Hematopoietic multipotent progenitor cell treated with erythropoietin and hydrocortisone succinate and interleukin-3 and kit ligand, for 15 days (in vitro differentiated cells): ENCODE results near the gene LCK.

Source experiments
- DNase-seq: peaks from one replicate; pipeline ENCODE4 v3.0.0-alpha.2; 2015; ENCODE audit warnings: low spot score

Gene LCK

GRCh38 chr1:32327204-32327603 is 76.1 kb downstream of the LCK start:
- no peak for DNase-seq

DNA sequence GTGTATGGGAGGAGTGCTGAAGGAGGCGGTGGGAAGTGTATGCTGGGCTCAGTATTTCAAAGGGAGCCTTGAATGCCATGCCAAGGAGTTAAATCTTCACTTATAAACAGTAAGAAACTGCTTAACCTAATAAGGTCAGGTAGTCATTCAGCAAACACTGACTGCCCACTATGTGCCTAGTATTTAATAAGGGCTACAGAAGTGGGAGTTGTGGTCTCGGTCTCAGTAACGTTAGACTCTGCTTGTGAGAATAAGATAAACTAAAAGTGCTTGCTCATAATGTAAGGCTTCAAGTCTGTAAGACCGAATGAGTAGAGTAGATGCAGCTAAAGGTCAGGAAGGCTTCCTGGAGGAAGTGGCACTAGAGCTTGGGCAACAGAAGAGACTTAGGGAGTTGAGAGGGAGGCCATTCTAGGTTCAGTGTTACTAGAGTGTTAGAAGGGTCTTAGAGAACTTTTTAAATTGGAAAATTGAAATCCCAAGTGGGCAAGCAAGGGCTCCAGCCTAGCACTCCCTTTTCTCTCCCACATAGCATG is 78.9 kb downstream of the LCK start:
- DNase-seq, result no peak

DNA sequence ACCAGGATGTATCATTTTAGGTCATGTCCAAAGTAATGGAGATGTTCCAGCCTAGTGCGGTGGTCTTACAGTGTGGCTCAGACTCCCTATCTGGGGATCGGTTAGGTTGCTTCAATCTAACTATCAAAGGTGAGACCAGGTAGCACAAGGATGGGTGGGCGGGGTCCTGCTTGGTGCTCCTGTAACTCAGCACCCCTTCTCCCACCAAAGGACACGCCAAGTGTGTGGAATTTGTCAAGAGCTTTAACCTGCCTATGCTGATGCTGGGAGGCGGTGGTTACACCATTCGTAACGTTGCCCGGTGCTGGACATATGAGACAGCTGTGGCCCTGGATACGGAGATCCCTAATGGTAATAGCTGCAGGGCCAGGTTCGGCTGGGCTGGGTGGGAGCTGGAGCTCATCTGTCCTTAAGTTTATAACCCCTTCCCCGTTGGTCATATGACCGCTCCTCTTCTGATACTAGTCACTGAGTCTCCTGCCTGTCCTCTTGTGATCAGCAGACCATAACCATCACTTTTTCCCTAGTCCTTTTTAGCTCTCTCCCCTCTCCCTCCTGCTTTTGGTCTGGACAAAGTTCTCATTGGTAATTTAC is 79.6 kb downstream of the LCK start:
- no peak for DNase-seq

GRCh38 chr1:32331549-32331948 is 80.5 kb downstream of the LCK start:
- DNase-seq, result no peak

DNA sequence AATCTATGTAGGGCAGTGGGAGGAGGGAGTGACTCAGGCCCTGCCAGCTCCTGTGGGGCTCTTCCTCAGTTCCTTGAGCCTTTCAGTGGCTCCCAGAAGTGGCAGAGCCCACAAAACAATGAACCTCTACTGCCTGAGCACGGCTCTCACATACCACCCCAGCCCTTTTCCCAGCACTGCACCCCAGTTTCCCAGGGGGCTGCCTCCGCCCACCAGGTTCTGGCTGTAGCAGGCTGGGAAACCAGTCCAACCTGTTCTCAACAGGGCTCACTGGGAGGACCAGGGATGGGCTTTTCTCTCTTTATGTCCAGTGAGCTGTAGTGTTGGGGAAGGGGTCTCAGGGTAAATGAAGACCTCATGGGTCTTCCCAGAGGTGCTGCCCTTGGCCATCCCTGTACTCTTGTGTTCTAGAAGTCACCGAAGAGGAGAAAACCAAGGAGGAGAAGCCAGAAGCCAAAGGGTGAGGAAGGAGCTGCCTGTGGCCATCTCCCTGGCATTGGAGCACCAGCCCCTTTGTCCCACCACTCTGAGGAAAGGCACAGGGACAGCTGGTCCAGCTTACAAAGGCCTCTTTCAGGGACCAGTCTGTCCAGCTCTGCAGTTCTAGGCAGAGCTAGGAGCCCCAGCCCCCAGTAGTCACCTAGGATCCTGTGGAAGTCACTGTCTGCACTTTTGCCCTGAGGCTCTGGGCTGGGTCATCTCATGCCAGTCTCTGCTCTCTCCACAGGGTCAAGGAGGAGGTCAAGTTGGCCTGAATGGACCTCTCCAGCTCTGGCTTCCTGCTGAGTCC is 81.4 kb downstream of the LCK start:
- DNase-seq, result no peak

DNA sequence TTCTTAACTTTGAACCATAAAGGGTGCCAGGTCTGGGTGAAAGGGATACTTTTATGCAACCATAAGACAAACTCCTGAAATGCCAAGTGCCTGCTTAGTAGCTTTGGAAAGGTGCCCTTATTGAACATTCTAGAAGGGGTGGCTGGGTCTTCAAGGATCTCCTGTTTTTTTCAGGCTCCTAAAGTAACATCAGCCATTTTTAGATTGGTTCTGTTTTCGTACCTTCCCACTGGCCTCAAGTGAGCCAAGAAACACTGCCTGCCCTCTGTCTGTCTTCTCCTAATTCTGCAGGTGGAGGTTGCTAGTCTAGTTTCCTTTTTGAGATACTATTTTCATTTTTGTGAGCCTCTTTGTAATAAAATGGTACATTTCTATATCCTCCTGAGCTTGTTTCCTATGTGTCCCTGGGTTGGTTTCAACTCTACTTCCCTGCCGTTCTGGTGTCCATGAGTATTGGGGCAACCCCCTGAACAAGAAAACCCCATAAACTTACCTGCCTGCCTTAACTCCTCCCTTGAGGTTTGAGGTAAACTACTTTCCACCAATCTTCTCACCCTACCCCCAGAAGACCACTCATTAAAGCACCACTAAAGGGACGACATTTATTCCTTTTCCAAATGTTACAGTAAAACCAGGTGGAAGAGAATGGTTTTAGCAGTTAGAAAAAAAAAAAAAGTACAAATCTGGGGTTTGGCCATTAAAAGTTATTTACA is 82.3 kb downstream of the LCK start:
- no peak for DNase-seq

DNA sequence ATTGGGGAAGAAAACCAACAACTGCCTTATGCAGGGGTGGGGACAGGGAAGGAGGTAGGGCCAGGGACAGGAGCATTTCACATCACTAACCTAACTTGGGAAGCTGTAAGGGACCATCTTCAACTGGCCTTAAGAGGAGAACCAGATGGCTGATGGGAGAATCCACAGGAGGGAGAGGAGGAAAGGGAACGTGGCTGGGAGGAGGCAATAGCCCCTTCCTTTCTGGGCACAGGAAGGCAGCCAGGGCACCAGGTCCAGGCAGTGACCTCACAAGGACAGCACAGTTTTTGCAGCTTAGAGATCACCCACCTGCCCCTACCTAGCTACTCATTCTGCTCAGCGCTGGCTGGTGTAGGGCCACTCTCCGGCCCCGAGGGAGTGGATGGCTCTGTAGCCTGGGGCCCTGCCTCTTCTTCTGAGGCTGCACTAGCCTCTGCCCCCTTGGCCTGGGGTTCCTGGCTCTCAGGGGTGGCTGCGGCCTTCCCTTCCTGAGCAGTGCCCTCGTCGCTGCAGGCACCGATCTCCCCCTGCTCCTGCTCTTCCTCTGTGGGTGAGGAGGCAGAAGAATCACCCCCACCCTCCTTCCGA is 83.3 kb downstream of the LCK start:
- DNase-seq, result no peak

DNA sequence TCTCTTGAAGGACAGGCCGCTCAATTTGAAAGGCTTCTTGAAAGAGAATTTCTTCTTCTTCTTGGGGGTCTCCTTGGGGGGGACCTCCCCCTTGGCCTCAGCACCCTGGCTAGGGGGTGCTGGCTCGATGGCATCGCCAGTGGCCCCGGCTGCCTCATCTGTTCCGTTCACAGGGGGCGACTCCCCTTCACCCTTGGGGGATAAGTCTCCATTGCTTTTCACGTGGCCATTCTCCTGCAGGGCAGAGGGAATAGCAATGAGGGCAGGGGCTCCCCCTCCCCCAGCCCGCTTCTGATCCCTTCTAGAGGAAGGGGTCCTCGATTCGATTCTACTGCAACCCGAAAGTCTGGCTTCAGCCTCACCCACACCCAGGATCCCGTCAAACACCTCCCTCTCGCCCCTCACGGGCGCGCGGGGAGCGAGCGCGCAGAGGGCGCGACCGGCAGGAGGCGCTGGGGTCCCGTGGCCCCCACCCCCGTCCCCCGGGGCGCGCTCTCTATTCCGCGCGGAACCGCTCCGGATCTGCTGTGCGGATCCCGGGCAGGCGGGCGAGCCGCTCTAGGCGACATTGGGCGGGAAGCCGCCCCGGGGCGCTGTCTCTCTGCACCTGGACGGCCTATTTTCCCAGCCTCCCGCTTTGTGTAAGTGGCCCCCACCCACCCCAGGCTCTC is 83.9 kb downstream of the LCK start:
- no peak for DNase-seq

DNA sequence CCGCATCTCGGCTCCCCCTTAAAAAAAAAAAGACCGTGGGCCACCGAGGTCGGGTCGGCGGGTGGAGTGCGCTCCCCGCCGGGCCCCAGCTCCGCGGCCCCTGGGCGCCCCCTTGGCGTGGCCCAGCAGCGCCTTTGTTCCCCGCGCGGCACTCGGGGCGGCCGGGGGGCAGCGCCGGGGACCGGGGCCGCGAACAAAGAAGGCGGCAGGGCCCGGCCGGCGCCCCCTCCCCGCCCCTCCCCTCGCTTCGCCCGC is 84.4 kb downstream of the LCK start:
- no peak for DNase-seq
